Breast epithelium (tissue), 3 donors: ENCODE measurements around the gene NHP2.

Experiments
- CTCF ChIP-seq, 3 donors: fragments of 450-650 bp; IDR thresholded peaks; one replicate each; pipeline ENCODE4 v1.5.1; 2016 to 2017; ENCODE audit warnings: antibody characterized with exemption in 3 of 3, mild to moderate bottlenecking in 3 of 3, moderate library complexity in 3 of 3
- POLR2A ChIP-seq: fragments of 450-650 bp; IDR thresholded peaks from one replicate; pipeline ENCODE4 v1.6.1; 2016; ENCODE audit warnings: antibody characterized with exemption, mild to moderate bottlenecking, moderate library complexity
- POLR2AphosphoS5 ChIP-seq, 3 donors: sonication (generic); formaldehyde crosslinking; IDR thresholded peaks; one replicate each; pipeline ENCODE4 v1.6.1; 2017; ENCODE audit warnings: antibody characterized with exemption in 3 of 3

- TF ChIP-seq POLR2A (no peak), CTCF (IDR thresholded peaks at IDR 0.05) (no peak), POLR2AphosphoS5 (IDR thresholded peaks at IDR 0.05) (no peak)
These were observed 47.7 kb upstream of the NHP2 start for GRCh38 chr5:178201221-178201926.
